Tibial nerve (tissue), 4 donors: Measurements from ENCODE around the gene CCR5AS. TPM values are rescaled to one million over a fixed set of nuclear protein-coding genes. Genes with fewer than 3 reads are reported as not detected.

ENCODE experiments used
- DNase-seq, 2 donors: peaks; one replicate each; pipeline ENCODE4 v3.0.0-alpha.2; 2019; ENCODE audit warnings: low spot score in 2 of 2
- H3K27ac ChIP-seq, 4 donors: fragments of 200-600 bp; sonication (generic) in 3 of 4; one replicate each; pipeline ENCODE4 v1.5.1; 2017 to 2019; ENCODE audit warnings: mild to moderate bottlenecking in 1 of 4
- H3K27me3 ChIP-seq, 2 donors: fragments of 200-600 bp; sonication (generic) in 1 of 2; one replicate each; pipeline versions ENCODE4 v1.5.1 to v1.6.0; 2017 to 2019
- H3K36me3 ChIP-seq, 3 donors: fragments of 200-600 bp; sonication (generic); one replicate each; pipeline ENCODE4 v1.5.1; 2018 to 2019
- H3K4me1 ChIP-seq, 4 donors: fragments of 200-600 bp; sonication (generic) in 3 of 4; one replicate each; pipeline ENCODE4 v1.5.1; 2017 to 2019
- H3K4me3 ChIP-seq, 4 donors: fragments of 200-600 bp; sonication (generic) in 3 of 4; one replicate each; pipeline ENCODE4 v1.5.1; 2017 to 2019; ENCODE audit warnings: mild to moderate bottlenecking in 1 of 4, moderate library complexity in 1 of 4
- H3K9me3 ChIP-seq, 4 donors: fragments of 200-600 bp; sonication (generic) in 3 of 4; one replicate each; pipeline ENCODE4 v1.5.1; 2017 to 2019
- CTCF ChIP-seq, 5 experiments: fragments of 200-600 bp in 3 of 5; fragments of 450-650 bp in 2 of 5; sonication (generic) in 3 of 5; IDR thresholded peaks; one replicate each; pipeline ENCODE4 v1.5.1; 2016 to 2019; ENCODE audit warnings: antibody characterized with exemption in 5 of 5, mild to moderate bottlenecking in 3 of 5, moderate library complexity in 2 of 5
- EP300 ChIP-seq, 2 donors: sonication (generic); formaldehyde crosslinking; IDR thresholded peaks; one replicate each; pipeline ENCODE4 v1.6.1; 2017; ENCODE audit warnings: antibody characterized with exemption in 2 of 2, mild to moderate bottlenecking in 1 of 2
- POLR2A ChIP-seq, 2 donors: fragments of 450-650 bp; IDR thresholded peaks; one replicate each; pipeline ENCODE4 v1.6.1; 2017; ENCODE audit warnings: antibody characterized with exemption in 2 of 2, mild to moderate bottlenecking in 2 of 2, moderate library complexity in 2 of 2
- WGBS, 2 donors: methylation state at CpG; one replicate each; pipeline ENCODE4 v1.1.5; 2018; 5-methylcytosine and 5-hydroxymethylcytosine counted together
- total RNA-seq, 4 donors: library from RNA; depleted of rRNA; stranded (reverse); fragments of >200 nt; gene quantifications; one replicate each; pipeline ENCODE4 v1.1.0, GENCODE V29; 2016

The CCR5AS gene

GRCh38 chr3:46324036-46324435 is 82.8 kb downstream of the CCR5AS start:
- WGBS, 2 donors: 65 to 66% methylated on average over 2 of the region's 2 CpGs
- no peak overlapping the region for H3K27ac ChIP-seq
- TF ChIP-seq POLR2A (IDR thresholded peaks at IDR 0.05) (no peak), CTCF (IDR thresholded peaks at IDR 0.05) (no peak), EP300 (IDR thresholded peaks at IDR 0.05) (no peak)
- no peaks in the 10 kb centered on the region for H3K27me3 ChIP-seq
- no peaks in the 10 kb centered on the region for H3K4me1 ChIP-seq
- H3K9me3 ChIP-seq: peaks cover 0 to 9% (median 0%) of the 10 kb centered on the region in 4 donors
- H3K4me3 ChIP-seq: no peak overlapping the region
- no peaks in the 10 kb centered on the region for H3K36me3 ChIP-seq
- DNase-seq: no peak

- H3K9me3 ChIP-seq: peaks cover 0 to 1% (median 0%) of the 10 kb centered on the region in 4 donors
- DNase-seq: no peak
- H3K36me3 ChIP-seq: no peaks in the 10 kb centered on the region
- TF ChIP-seq POLR2A (IDR thresholded peaks at IDR 0.05): no peak
- TF ChIP-seq EP300 (IDR thresholded peaks at IDR 0.05): no peak
- TF ChIP-seq CTCF (IDR thresholded peaks at IDR 0.05): no peak
- 82 to 86% methylated on average over 1 of the region's 1 CpG for WGBS, 2 donors
- H3K27ac ChIP-seq: no peak overlapping the region
- H3K27me3 ChIP-seq: no peaks in the 10 kb centered on the region
- no peaks in the 10 kb centered on the region for H3K4me1 ChIP-seq
- H3K4me3 ChIP-seq: no peak overlapping the region
Observed at GRCh38 chr3:46321461-46322104, 85.3 kb downstream of the CCR5AS start.

DNA sequence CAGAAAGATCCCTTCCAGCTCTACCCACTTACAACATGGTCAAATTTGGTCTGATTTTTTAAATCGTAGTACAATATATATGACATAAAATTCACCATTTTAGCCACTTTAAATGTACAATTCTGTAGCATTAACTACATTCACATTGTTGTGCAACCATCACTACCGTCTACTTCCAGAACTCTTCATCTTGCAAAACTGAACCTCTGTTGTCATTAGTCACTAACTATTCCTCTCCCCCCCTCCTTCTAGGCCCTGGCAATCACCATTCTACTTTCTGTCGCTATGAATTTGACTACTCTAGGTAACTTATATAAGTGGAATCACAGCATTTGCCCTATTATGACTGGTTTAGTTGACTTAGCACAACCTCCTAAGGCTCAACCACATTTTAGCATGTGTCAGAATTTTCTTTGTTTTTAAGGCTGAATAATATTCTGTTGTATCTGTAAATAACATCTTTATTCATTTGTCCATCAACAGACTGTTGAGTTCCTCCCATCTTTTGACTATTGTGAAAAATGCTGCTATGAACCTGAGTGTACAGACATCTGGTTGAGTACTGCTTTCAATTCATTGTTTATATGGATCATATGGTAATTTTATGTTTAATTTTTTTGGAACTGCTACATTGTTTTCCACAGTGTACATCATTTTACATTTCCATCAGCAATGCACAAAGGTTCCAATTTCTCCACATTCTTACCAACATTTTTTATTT is 88.5 kb downstream of the CCR5AS start:
- Histone ChIP-seq H3K4me3 (no peak overlapping the region), H3K9me3 (no peaks in the 10 kb centered on the region), H3K27me3 (no peaks in the 10 kb centered on the region), H3K36me3 (no peaks in the 10 kb centered on the region), H3K27ac (no peak overlapping the region), H3K4me1 (no peaks in the 10 kb centered on the region)
- TF ChIP-seq CTCF (IDR thresholded peaks at IDR 0.05): no peak
- no peak for DNase-seq
- 80 to 84% methylated on average over 3 of the region's 3 CpGs for WGBS, 2 donors

GRCh38 chr3:46316206-46316605 is 90.7 kb downstream of the CCR5AS start:
- Histone ChIP-seq H3K27me3 (no peaks in the 10 kb centered on the region), H3K9me3 (no peaks in the 10 kb centered on the region), H3K36me3 (no peaks in the 10 kb centered on the region), H3K4me1 (no peaks in the 10 kb centered on the region), H3K4me3 (no peak overlapping the region), H3K27ac (no peak overlapping the region)
- DNase-seq: no peak
- no peak for TF ChIP-seq POLR2A (IDR thresholded peaks at IDR 0.05)

DNA sequence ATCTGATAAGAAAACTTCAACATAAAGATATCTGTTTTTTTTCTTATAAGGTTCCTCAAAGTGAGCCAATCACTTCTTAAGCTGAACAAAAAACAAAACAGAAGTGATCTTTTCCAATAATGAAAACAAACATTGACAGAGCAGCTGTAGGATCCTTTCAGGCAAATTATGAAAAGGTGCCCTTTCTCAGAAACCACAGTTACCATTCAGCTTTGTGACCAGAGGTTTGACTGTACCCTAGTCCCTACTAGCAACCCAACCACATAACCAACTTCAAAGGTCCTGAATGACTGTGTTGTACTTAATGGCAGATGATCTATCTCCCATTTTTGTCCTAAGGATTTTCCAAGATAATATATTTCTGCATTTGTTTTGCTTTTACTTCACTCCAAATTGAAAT is 92.3 kb downstream of the CCR5AS start:
- DNase-seq: no peak
- no peak for TF ChIP-seq POLR2A (IDR thresholded peaks at IDR 0.05)
- Histone ChIP-seq H3K4me1 (no peaks in the 10 kb centered on the region), H3K36me3 (no peaks in the 10 kb centered on the region), H3K27me3 (no peaks in the 10 kb centered on the region), H3K9me3 (no peaks in the 10 kb centered on the region), H3K27ac (no peak overlapping the region), H3K4me3 (no peak overlapping the region)

Other genes starting within 250 kb of the CCR5AS start
- gene CCR1, start 198.8 kb downstream of the CCR5AS start, total RNA-seq: 10 to 100 TPM in 1 of 4 donors, 1 to 10 TPM in 3; 4.0 to 25.2 (median 8.6) TPM
- gene CCR3, start 164.6 kb downstream of the CCR5AS start, total RNA-seq: not detected
- 1 to 10 TPM; 1.7 to 4.8 (median 2.9) TPM for gene CCR2, start 53.0 kb downstream of the CCR5AS start, total RNA-seq
- 1 to 10 TPM in 1 of 4 donors, under 1 TPM in 3; 0.22 to 1.2 (median 0.87) TPM for gene CCR5, start 36.1 kb downstream of the CCR5AS start, total RNA-seq
- 1 to 10 TPM; 1.3 to 2.7 (median 1.9) TPM for gene CCRL2, start 193 bp upstream of the CCR5AS start, total RNA-seq
- gene LTF, start 57.8 kb upstream of the CCR5AS start, total RNA-seq: 1 to 10 TPM in 1 of 4 donors, under 1 TPM in 2, not detected in 1; 0.30 to 1.2 (median 0.42) TPM
- gene RTP3, start 90.9 kb upstream of the CCR5AS start, total RNA-seq: not detected
- gene LRRC2, start 159.2 kb upstream of the CCR5AS start, total RNA-seq: 1 to 10 TPM in 1 of 4 donors, under 1 TPM in 2, not detected in 1; 0.59 to 1.5 (median 0.60) TPM
- under 1 TPM in 1 of 4 donors, not detected in 3; 0.22 TPM for gene FAM240A, start 205.5 kb upstream of the CCR5AS start, total RNA-seq